HEK293 (cell line): ENCODE measurements around the gene TIAL1.

Experiments used
- FEZF1 ChIP-seq: fragments of 450-650 bp; formaldehyde crosslinking; IDR thresholded peaks from 2 replicates; pipeline ENCODE4 v1.5.1; 2016; ENCODE audit warnings: missing biosample characterization, missing genetic modification characterization
- GLI4 ChIP-seq: fragments of 450-650 bp; formaldehyde crosslinking; IDR thresholded peaks from 2 replicates; pipeline ENCODE4 v1.5.1; 2016; ENCODE audit warnings: missing biosample characterization, missing genetic modification characterization
- KLF1 ChIP-seq: fragments of 450-650 bp; formaldehyde crosslinking; IDR thresholded peaks from 2 replicates; pipeline ENCODE4 v1.5.1; 2016; ENCODE audit warnings: missing biosample characterization, missing genetic modification characterization
- PRDM1 ChIP-seq: fragments of 450-650 bp; formaldehyde crosslinking; IDR thresholded peaks from 2 replicates; pipeline ENCODE4; 2016; ENCODE audit warnings: missing biosample characterization, missing genetic modification characterization
- PRDM6 ChIP-seq: fragments of 450-650 bp; formaldehyde crosslinking; IDR thresholded peaks from 2 replicates; pipeline ENCODE4 v1.5.1; 2017; ENCODE audit warnings: missing biosample characterization, missing genetic modification characterization
- RBAK ChIP-seq: fragments of 450-650 bp; formaldehyde crosslinking; IDR thresholded peaks from 2 replicates; pipeline ENCODE4 v1.5.1; 2016; ENCODE audit warnings: missing biosample characterization, missing genetic modification characterization
- SCRT1 ChIP-seq: fragments of 450-650 bp; formaldehyde crosslinking; IDR thresholded peaks from 2 replicates; pipeline ENCODE4 v1.5.1; 2016; ENCODE audit warnings: missing biosample characterization, missing genetic modification characterization, borderline replicate concordance
- SETDB1 ChIP-seq: IDR thresholded peaks from one replicate; pipeline ENCODE4 v1.6.1; 2017; ENCODE audit warnings: mild to moderate bottlenecking, low read length, moderate library complexity, mixed read lengths; ENCODE audit not compliant: insufficient read length
- SP3 ChIP-seq: fragments of 450-650 bp; formaldehyde crosslinking; IDR thresholded peaks from 2 replicates; pipeline ENCODE4 v1.5.1; 2016; ENCODE audit warnings: missing biosample characterization, missing genetic modification characterization
- TSHZ1 ChIP-seq: fragments of 450-650 bp; formaldehyde crosslinking; IDR thresholded peaks from 2 replicates; pipeline ENCODE4 v1.5.1; 2016; ENCODE audit warnings: missing biosample characterization, missing genetic modification characterization, borderline replicate concordance
- YY2 ChIP-seq: fragments of 450-650 bp; formaldehyde crosslinking; IDR thresholded peaks from 2 replicates; pipeline ENCODE4 v1.5.1; 2016; ENCODE audit warnings: missing biosample characterization, missing genetic modification characterization
- ZBTB26 ChIP-seq: fragments of 450-650 bp; formaldehyde crosslinking; optimal IDR thresholded peaks from 2 replicates; pipeline ENCODE3; 2016; ENCODE audit warnings: missing biosample characterization, mild to moderate bottlenecking, missing genetic modification characterization
- ZBTB7A ChIP-seq: fragments of 450-650 bp; formaldehyde crosslinking; IDR thresholded peaks from 2 replicates; pipeline ENCODE4 v1.5.1; 2016; ENCODE audit warnings: low read depth, missing biosample characterization, missing genetic modification characterization
- ZNF121 ChIP-seq: fragments of 450-650 bp; formaldehyde crosslinking; IDR thresholded peaks from 2 replicates; pipeline ENCODE4 v1.5.1; 2016; ENCODE audit warnings: missing biosample characterization, missing genetic modification characterization
- ZNF148 ChIP-seq: fragments of 450-650 bp; formaldehyde crosslinking; IDR thresholded peaks from 2 replicates; pipeline ENCODE4 v1.5.0; 2017; ENCODE audit warnings: missing biosample characterization, missing genetic modification characterization, borderline replicate concordance
- ZNF211 ChIP-seq: fragments of 450-650 bp; formaldehyde crosslinking; IDR thresholded peaks from 2 replicates; pipeline ENCODE4 v1.5.1; 2016; ENCODE audit warnings: low read depth, missing biosample characterization, missing genetic modification characterization
- ZNF311 ChIP-seq: fragments of 450-650 bp; formaldehyde crosslinking; IDR thresholded peaks from 2 replicates; pipeline ENCODE4 v1.5.1; 2017; ENCODE audit warnings: missing biosample characterization, missing genetic modification characterization, borderline replicate concordance
- ZNF350 ChIP-seq: fragments of 450-650 bp; formaldehyde crosslinking; IDR thresholded peaks from 2 replicates; pipeline ENCODE4 v1.5.0; 2017; ENCODE audit warnings: missing biosample characterization, mild to moderate bottlenecking, missing genetic modification characterization
- ZNF366 ChIP-seq: fragments of 450-650 bp; formaldehyde crosslinking; conservative IDR thresholded peaks from 2 replicates; pipeline ENCODE4 v1.5.1; 2016; ENCODE audit warnings: missing biosample characterization, missing genetic modification characterization
- ZNF394 ChIP-seq: fragments of 450-650 bp; formaldehyde crosslinking; IDR thresholded peaks from 2 replicates; pipeline ENCODE4 v1.5.1; 2016; ENCODE audit warnings: missing biosample characterization, missing genetic modification characterization, mild to moderate bottlenecking, moderate library complexity, borderline replicate concordance
- ZNF433 ChIP-seq: fragments of 450-650 bp; formaldehyde crosslinking; IDR thresholded peaks from 2 replicates; pipeline ENCODE4 v1.5.1; 2016; ENCODE audit warnings: missing biosample characterization, missing genetic modification characterization, low read depth
- ZNF549 ChIP-seq: fragments of 450-650 bp; IDR thresholded peaks from 2 replicates; pipeline ENCODE4 v1.5.1; 2018; ENCODE audit warnings: missing biosample characterization, missing genetic modification characterization, mild to moderate bottlenecking, inconsistent platforms, moderate library complexity
- ZNF560 ChIP-seq: fragments of 450-650 bp; formaldehyde crosslinking; IDR thresholded peaks from 2 replicates; pipeline ENCODE4 v1.5.1; 2017; ENCODE audit warnings: missing biosample characterization, missing genetic modification characterization, borderline replicate concordance
- ZNF670 ChIP-seq: fragments of 450-650 bp; formaldehyde crosslinking; IDR thresholded peaks from 2 replicates; pipeline ENCODE4 v1.5.1; 2016; ENCODE audit warnings: missing biosample characterization, missing genetic modification characterization, low read depth
- ZNF747 ChIP-seq: fragments of 450-650 bp; formaldehyde crosslinking; IDR thresholded peaks from 2 replicates; pipeline ENCODE4 v1.5.1; 2016; ENCODE audit warnings: missing biosample characterization, missing genetic modification characterization
- ZNF785 ChIP-seq: fragments of 450-650 bp; formaldehyde crosslinking; IDR thresholded peaks from 2 replicates; pipeline ENCODE4 v1.5.1; 2016; ENCODE audit warnings: missing biosample characterization, missing genetic modification characterization
- ZNF791 ChIP-seq: fragments of 450-650 bp; formaldehyde crosslinking; IDR thresholded peaks from 2 replicates; pipeline ENCODE4 v1.5.1; 2016; ENCODE audit warnings: missing biosample characterization, missing genetic modification characterization
- ZNF837 ChIP-seq: fragments of 450-650 bp; formaldehyde crosslinking; IDR thresholded peaks from 2 replicates; pipeline ENCODE4 v1.5.1; 2016; ENCODE audit warnings: missing biosample characterization, missing genetic modification characterization
- ZSCAN30 ChIP-seq: fragments of 450-650 bp; IDR thresholded peaks from 2 replicates; pipeline ENCODE4 v1.5.1; 2018; ENCODE audit warnings: missing biosample characterization, mild to moderate bottlenecking, missing genetic modification characterization, moderate library complexity

The TIAL1 gene

DNA sequence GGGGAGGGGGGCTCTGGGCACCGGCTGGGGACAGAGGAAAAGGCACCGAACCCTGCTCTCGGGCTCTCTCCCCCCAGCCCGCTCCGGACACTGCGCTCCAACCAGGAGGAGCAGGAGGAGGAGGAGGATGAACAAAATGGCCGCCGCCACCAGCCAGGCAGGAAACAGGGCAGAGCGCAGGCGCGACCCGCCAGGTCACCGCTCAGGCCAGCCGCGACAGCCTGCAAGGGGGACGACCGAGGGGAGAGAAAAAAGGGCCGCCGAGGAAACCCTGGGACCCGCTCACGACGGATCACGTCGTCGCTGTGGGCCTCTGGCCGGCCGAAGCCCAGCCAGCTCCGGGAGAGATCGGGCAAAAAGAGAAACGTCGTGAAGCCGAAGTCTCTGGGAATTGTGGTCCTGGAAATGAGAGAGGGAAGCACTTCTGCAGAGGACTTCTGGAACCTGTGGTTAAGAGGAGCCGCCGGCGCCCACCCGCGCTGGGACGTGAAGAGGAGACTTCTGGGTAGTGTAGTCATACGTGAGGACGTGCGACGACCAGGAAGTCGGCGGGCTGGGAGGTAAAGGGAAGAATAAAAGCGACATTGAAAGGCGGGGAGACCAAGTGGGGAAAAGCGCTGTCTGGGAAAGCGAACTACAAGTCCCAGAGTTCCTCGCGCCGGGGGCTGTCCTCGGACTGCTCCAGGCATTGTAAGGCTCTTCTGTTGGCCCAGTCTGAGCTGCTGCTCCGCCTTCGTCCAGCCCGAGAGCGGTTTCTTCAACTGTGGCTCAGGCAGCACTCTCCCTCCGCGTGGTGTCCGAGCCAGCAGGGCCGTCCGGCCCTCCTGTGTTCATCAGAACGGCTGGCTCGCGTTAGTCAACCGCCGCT lies at the start of gene TIAL1 (continued):
- TF ChIP-seq TSHZ1 (tag by site-specific recombination) = no peak
- no peak for TF ChIP-seq ZNF350 (tag by site-specific recombination)
- TF ChIP-seq SETDB1 = no peak
- peak; percentile 63; the same call in 1 of the 2 replicates for TF ChIP-seq ZNF394 (tag by site-specific recombination)
- TF ChIP-seq ZNF366 (tag by site-specific recombination) = peak; percentile 100
- TF ChIP-seq YY2 (tag by site-specific recombination) = peak; percentile 73
- no peak for TF ChIP-seq ZNF747 (tag by site-specific recombination)
- 0 out of 2 replicates have a peak, but pooled peaks have one; percentile 61 for TF ChIP-seq ZBTB7A (tag by site-specific recombination)
- TF ChIP-seq ZNF785 = no peak
- no peak for TF ChIP-seq ZNF148 (tag by site-specific recombination)
- TF ChIP-seq FEZF1 (tag by site-specific recombination) = no peak
- TF ChIP-seq ZNF211 (tag by site-specific recombination) = no peak
- no peak for TF ChIP-seq RBAK (tag by site-specific recombination)
- no peak for TF ChIP-seq ZNF433 (tag by site-specific recombination)
- TF ChIP-seq PRDM1 = peak; percentile 93
- TF ChIP-seq ZNF791 (tag by site-specific recombination) = no peak
- TF ChIP-seq PRDM6 (tag by site-specific recombination) = no peak
- TF ChIP-seq ZNF549 (tag by site-specific recombination) = no peak
- no peak; the same call in 1 of the 2 replicates for TF ChIP-seq ZNF121 (tag by site-specific recombination)
- TF ChIP-seq KLF1 = peak; percentile 30
- peak; percentile 83 for TF ChIP-seq SCRT1 (tag by site-specific recombination)
- peak; percentile 94 for TF ChIP-seq ZSCAN30
- no peak for TF ChIP-seq ZNF837 (tag by site-specific recombination)
- peak; percentile 54 for TF ChIP-seq ZBTB26 (tag by site-specific recombination)
- TF ChIP-seq ZNF670 (tag by site-specific recombination) = no peak
- no peak for TF ChIP-seq ZNF560 (tag by site-specific recombination)
- peak; percentile 92 for TF ChIP-seq SP3 (tag by site-specific recombination)
- 0 out of 2 replicates have a peak, but pooled peaks have one; percentile 31 for TF ChIP-seq GLI4 (tag by site-specific recombination)
- TF ChIP-seq ZNF311 = no peak
